GM21423 (cell line): ENCODE results near the gene PACRG.

Experiments
- ATAC-seq: cut with Tn5 transposase; IDR thresholded peaks from one replicate; pipeline ENCODE4 v1.9.1; 2021; ENCODE audit warnings: mild to moderate bottlenecking, moderate library complexity; ENCODE audit not compliant: unreplicated experiment

PACRG gene

DNA sequence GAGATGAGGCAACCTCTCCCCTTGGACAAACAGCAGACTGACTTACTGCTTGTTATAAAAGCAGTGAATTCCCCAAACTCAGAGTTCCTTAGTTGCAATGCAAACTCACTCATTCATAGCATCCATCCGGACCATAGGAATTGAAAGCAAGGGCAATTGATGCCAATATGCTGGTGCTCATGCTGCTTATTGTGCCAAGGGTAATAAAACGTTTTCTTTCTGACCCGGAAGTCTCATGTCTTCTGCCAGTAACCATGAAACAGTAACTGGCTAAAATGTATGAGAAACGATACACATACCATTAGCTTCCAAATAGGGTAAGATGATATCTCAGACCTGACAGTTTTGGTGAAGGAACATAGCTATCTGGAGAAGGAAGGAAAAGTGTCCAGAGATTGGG is 18.3 kb upstream of the PACRG start:
- ATAC-seq, result no peak

DNA sequence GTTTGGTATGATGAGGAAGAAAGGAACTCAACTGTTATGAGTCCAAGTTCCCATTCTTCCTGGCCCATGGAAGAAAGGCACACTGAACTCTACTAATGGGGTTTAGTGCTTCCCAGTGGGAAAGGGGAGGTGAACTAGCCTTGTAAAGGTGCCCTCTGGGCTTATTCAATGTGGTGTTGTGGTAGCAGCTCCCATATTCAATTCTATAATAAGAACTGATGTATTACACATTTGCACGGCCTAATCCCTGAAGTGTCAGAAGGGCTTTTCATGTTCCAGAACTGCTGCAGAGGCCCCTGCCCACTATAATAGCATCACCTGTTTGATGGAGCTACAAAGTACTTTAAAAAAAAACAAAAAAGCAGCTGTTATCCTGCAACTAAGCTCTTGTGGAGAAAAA is 17.4 kb upstream of the PACRG start:
- no peak for ATAC-seq

DNA sequence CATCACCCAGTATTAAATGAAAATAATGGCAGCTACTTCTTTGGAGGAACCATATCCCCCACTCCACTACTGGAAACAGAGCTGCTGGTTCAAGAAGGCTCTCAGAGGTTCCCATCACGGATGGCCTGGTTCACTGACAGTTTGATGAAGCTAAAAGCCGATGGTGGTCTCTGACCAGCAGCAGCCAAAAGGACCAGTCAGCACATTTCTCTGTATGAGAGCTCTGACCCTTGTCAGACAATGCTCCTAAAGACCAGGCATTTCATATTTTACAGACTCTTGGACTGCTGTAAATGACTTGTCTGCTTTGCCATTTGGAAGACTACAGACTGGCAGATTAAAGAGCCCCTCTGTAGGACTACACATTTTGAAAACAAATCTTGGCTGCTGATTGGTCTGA is 16.8 kb upstream of the PACRG start:
- ATAC-seq, result no peak

DNA sequence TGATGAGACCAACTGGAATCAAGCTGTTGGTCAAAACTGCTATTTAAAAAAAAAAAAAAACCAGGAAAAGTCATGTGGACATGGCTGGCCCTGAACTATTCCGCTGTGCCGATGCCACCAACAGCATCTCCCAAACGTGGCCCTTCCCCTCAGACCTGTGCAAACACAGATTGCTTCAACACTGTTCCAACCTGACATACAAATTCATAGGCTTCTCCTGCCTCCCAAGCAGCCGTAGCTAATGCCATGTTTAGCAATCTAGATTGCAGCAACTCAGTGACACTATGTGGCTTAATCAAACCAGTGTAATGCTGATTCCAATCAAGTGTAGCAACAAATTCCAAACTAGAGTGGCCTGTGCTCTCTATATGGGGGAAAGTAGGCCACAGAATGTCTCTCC is 16.4 kb upstream of the PACRG start:
- ATAC-seq, result no peak

DNA sequence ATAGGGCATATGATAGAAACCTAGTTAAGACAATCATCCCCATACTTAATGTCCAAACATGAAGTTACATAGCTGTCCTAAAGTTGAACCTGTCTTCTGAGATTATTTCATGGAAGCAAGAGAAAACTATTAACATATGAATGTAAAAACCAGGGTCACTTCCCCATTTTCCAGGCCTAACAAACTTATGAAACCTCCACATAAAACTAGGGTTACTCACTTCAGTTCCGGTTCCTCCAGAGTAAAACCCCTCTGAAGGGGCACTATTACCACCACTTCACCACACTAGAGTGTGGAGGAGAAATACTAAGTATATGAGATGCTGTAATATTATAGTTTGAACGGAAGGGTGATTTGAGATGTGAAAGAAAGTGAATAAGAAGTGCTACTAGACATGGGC is 15.1 kb upstream of the PACRG start:
- no peak for ATAC-seq

DNA sequence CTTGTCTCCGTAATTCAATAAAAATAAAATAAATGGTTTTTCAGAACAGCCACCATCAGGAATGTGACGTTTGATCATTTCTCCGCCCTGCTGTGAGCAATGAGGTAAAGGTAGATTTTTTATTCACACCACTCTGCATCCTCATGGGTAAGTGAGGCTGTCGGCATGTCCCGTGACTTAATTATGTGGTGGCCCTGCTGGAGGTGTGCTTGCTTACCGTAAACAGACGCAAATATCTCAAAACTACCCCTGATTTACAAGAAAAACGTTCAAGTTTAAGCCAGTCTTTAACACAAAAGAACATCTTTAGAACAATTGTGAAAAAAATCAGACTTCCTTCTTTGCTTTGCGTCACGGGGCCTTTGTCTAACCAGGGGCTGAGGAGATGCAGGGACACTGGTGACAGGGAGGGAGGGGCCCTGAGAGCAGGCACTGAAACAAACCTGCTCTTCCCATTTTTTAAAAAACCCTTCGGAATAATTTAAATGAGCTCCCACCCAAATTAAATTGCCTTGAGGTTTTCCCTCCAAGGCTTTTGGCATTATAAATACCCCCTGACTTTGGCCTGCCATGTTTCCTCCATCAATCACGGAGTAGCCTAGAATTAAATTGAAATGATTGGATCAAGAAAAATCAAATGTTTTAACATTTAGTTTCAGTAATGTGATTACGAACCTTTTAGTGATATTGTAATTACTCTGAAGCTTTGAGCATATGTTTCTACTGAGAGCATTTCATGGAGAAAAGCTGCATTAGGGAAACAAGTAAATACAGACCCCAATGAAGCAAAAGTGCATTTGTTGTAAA is 13.6 kb upstream of the PACRG start:
- no peak for ATAC-seq

DNA sequence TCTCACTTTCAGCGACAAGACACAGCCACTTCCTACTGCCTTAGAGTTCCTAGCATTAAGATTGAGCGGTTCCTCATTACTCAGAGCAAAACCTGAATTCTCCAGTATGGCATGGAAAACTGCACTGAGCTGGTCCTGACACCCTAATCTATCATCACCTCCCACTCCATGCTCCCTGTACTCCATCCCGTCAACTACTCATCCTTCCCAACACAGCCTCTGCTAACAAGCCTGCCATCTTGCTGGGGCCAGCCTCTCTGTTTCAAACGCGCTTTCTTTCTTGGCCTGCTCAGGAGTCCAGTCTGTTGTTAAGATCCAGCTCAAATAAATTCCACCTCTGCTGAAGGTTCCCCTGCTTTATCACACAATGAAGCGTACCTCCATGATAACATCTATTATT is 12.2 kb upstream of the PACRG start:
- ATAC-seq, result no peak

DNA sequence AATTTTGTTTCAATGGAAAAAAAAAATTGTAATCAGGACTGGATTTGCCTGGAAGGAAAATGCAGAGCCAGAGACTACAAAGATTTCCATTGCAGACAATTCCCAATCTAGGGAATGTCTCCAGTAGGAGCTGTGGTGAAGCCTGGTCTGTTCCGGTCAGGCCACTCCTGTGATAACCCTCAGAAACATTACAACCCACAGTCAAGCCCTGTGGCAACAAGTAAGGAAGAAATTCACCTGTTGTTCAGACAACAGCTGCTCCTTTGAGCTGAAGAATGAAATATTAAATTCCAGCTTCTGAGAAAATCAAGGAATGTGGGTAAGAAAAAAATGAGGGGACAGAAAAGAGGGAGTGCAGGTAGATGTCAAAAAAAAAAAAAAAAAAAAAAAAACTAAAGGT is 8.2 kb upstream of the PACRG start:
- no peak for ATAC-seq

DNA sequence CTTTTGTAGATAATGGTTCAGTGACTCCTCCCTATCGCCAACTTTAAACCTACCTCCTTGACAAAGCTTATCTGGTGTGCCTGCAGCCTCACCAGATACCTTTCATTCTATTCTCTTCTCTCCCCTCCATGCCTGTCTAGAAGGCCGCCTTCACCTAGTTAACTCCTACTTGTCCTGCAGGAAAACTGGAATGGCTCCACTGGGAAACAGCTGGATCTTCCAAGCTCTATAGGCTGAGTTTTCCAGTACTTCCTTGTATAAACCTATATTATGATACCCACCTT is 6.4 kb upstream of the PACRG start:
- no peak for ATAC-seq

DNA sequence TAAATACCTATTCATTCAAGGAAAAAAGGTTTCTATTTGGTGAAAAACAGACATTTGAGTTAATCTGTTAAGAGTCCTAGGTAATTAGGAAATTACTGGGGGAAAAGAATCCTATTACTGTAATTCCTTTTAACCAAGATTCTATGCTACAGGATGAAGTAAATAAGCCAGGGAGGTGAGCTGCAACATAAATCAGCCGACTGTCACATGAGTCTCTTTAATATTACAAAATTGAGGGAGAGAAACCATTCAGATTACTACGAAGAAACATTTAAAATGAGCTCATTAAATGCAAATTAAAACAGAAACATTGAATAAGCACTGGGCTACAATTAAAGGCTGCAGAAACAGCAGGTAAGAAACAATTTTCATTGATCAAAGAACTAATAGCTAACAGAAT is 5.5 kb upstream of the PACRG start:
- no peak for ATAC-seq

DNA sequence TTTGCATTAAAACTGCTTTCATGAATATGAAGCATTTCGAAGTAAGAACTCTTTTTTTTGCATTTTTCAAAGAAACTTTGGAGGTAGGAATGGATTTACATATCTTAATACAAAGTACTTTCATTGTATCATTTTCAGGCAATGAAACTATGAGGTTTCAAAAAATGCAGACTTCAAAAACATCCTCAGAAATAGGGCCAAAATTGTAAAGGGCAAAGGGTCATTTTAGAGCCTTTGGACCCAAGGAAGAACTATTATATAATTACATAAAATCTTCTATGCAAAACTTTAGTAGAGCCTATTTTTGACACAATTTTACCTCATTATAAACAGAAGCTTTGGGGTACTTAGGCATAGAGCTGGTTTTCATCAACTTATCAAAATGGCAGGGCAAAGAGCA is 5.1 kb upstream of the PACRG start:
- no peak for ATAC-seq

DNA sequence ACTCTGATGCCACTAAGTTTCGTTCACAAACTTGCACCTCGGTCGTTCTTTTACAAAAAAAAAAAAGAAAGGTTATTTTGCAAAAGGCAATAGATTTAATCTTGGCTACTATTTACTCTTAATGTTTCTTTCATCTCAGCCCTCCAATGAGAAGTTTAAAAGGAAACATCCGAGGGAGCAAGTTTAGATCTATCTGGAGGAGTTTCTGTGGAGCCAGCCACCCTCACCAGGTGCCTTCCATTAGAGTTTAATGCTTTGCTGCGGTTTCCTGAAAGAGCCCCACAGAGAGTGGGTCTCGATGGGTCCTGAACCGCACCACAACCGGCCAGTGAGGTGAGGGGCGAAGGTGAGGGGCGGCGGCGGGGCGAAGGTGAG is 840 bp upstream of the PACRG start:
- peak; percentile 6 for ATAC-seq

DNA sequence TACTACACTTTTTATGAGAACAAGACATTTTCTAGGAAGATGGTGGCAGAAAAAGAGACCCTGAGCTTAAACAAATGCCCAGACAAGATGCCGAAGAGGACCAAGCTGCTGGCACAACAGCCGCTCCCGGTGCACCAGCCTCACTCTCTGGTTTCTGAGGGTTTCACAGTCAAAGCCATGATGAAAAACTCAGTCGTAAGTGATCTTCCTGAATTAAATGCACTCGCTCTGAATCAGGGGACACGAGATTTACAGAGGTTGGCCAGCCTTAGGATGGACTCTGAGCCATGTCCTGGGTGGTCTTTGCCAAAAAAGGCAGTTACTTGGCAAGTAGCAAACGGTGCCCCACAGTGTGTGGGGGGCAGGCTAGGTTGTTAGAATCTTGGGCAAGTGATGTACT is 423 bp downstream of the PACRG start:
- no peak for ATAC-seq

DNA sequence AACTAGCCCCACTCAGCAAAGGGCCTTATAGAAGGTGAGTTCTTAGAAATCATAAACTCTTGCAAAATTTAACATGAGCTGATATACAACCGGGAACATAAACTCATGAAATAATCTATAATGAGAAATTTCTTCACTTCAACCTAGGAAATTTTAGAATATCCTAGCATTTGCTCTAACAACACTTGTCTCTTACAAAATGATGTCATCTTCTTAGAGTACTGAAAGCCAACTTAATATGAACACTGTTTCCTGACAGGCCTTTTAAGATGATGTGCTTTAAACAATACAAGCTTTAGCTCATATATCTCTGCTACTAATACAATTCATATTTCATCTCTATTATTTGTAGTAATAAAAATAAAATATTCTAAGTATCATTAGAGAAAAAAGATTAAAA is 932 bp downstream of the PACRG start:
- ATAC-seq, result no peak

DNA sequence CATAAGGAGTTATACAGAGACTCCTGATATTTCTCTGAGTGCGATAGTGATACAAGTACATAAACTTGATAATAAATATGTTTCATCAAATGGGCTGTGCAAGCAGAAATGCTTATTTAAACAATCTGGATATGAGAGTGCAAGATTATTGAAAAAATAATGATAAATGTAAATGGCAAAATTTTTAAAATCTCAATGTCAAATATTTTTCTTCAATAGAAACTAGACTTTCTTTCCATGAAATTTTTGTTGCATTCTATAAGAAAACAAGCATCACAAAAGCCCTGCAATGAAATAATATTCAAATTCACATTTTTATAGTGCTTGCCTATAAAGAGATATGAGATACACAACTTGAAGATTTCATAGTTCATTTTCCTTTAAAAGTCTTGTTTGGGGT is 2.7 kb downstream of the PACRG start:
- ATAC-seq, result no peak

DNA sequence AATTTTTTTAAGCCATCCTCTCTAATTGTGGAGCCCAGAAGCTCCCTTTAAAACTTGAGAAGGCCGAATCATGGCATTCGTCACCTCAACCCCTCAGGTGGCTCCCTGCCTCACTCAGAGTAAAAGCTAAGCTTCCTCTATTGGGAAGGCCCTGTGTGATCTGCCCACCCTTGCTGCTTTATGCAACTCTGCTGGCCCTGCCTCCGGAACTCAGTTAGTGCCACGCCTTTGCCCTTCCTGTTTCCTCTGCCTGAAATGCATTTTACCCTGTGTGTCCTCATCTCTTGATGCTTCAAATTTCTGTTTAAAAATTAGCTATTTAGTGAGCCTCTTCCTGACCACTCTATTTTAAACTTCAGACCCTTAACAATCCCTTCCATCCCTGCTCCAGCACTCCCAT is 5.7 kb downstream of the PACRG start:
- no peak for ATAC-seq

DNA sequence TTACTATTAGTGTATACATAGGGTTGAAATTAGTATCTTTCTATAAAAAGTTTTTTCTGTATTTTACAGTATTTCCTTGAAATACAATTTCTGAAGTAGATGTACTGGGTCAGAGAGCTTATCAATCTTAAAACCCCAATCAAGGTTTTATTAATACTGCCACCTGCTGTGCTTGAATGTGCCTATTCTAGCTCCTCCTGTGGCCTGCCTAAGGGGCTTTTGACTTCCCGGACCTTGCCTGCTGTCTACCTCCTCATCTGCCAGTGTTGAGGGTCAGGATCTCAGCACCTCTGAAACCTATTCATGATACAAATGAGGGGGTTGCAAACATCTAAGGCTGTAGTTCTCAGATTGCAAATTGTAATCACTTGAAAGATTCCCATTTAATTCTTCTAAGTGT is 9.2 kb downstream of the PACRG start:
- ATAC-seq, result no peak

DNA sequence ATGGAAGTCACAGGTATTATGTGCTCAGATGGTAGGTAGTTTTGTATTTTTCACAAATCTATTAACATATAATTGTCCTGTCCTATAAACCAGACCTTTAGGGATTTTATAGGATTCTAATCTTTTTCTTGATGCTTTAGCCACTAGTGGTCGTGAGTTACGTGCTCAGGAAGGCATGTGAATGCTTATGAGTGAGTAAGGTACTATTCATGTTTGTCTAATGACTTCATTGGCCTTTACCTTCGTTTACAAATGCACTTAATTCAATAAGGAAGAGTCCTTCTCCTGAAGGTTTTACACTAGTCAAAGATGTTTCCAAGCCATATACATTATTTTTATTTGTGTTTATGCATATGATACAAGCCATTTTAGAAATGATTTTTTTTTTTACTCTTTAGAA is 23.0 kb downstream of the PACRG start:
- ATAC-seq, result no peak

DNA sequence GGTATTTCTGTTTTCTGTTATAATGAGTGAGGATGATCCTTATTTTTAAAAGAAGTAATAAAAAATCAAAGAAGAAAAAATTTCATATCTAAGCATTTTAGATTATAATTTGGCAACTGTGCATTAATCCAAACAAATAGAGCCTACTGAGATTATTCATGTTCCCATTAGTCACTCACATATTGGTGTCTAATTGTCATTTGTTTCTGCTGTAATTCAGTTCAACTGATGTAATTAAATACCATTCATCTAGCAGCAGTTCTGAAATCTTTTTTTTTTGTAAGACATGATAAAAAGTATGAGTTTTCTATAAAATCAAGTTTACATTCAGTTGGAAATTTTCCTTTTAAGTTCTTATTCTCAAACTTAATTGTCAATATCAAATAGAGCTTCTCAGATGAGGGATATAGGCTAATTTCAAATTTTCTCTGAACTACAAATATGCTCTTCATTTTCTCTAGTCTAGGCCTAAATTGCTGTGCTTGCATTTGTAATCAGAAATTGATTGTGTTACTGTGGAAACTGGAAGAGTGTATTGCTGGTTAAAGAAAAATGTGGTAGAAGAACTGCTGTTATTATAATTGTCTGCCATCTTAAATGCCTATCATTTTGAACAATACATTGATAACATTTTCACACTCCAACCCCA is 23.6 kb downstream of the PACRG start:
- ATAC-seq, result no peak

DNA sequence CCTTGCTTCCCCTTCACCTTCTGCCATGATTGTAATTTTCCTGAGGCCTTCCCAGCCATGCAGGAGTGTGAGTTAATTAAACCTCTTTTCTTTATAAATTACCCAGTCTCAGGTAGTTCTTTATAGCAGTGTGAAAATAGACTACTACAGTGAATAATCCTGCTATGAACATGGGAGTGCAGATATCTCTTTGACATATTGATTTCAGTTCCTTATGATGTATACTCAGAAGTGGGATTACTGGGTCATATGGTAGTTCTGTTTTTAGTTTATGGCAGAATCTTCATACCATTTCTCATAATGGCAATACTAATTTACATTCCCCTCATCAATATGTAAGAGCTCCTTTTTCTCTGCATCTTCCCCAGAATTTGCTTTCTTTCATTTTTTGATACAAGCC is 26.0 kb downstream of the PACRG start:
- no peak for ATAC-seq

DNA sequence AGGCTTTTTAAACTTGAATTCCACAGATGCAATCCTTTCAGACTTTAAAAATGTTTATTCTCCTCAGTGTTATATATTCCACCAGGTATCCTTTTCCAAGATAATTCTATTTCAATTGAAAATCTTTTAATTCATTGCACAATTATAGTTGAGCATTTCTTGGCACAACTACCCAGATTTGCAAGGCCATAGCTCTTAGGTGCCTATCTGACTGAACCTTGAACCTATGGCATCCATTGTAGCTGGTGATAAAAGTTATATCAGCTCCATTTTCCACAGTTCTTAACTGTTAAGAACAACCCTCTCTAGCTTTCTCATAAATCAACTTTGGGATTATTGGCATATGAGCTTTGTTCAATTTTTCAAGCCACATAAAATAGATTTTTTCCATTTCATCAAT is 42.4 kb downstream of the PACRG start:
- ATAC-seq, result no peak

DNA sequence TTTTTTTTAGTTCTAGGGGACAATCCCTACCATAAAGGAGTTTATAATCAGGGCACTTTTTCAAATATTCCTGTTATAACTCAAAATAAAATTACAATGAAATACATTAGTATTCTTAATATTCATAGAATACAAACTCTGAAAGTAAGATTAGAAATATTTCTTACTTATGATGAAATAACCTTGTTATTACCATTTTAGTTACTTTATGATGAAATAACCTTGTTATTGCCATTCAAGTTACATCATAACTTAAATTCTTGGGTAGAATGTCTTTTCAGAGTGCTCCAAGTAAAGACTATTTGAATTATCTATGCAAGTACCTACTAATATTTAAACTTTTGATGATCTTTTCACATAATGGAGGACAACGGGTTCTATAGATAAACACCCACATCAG is 43.2 kb downstream of the PACRG start:
- no peak for ATAC-seq

DNA sequence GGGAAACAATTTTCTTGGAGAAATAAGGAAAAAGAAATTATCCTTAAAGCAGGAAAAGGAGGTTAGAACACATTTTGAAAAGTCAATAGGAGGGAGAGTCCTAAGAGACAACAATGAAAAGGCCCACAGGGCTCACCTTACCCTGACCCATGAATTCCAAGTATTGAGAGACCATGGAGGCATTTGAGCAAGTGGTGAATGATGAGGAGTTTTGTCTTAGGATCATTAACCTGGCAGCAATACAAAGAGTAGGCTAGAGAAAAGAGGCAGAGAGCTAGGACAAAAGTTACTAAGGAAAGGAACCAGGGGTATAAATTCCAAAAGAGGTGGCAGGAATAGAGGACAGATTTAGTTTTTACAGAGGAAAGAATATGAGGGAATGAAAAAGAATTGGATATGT is 44.7 kb downstream of the PACRG start:
- ATAC-seq, result no peak
